Upper lobe of right lung (tissue), 1 donor: ENCODE data around the gene NTM. TPM values are rescaled to one million over a fixed set of nuclear protein-coding genes. Genes with fewer than 3 reads are reported as not detected.

Experiments
- ATAC-seq: fragments of 200-7000 bp; cut with Tn5 transposase; one replicate; pipeline ENCODE4 v1.9.1; 2020; ENCODE audit warnings: mild to moderate bottlenecking, moderate library complexity
- DNase-seq: peaks from one replicate; pipeline ENCODE4 v3.0.0-alpha.2; 2020
- H3K27ac ChIP-seq: fragments of 200-600 bp; one replicate; pipeline ENCODE4 v1.8.0; 2022
- H3K27me3 ChIP-seq: fragments of 200-600 bp; one replicate; pipeline ENCODE4 v1.8.0; 2022; ENCODE audit warnings: mild to moderate bottlenecking
- H3K36me3 ChIP-seq: fragments of 200-600 bp; one replicate; pipeline ENCODE4 v1.8.0; 2022
- H3K4me1 ChIP-seq: fragments of 200-600 bp; one replicate; pipeline ENCODE4 v1.8.0; 2022
- H3K4me3 ChIP-seq: fragments of 200-600 bp; one replicate; pipeline ENCODE4 v1.8.0; 2022; ENCODE audit warnings: mild to moderate bottlenecking
- H3K9me3 ChIP-seq: fragments of 200-600 bp; one replicate; pipeline ENCODE4 v1.8.0; 2022
- intact Hi-C: fragments of 100-400 bp; cut with DNase I; formaldehyde crosslinking; loops from one replicate; pipeline ENCODE4 v1.11.0; 2022
- total RNA-seq: library from RNA; stranded (reverse); fragmentation: NEBNext Ultra II Directional; extraction: Animal tissue kit (Norgen Biotek cat#: 25700); gene quantifications from one replicate; pipeline ENCODE4 v1.2.1, GENCODE V29; 2021
- TF ChIP-seq, protein P1 (sequence below): fragments of 200-600 bp; IDR thresholded peaks from one replicate; pipeline ENCODE4 v1.8.0; 2022; ENCODE audit warnings: antibody characterized with exemption
- donor health status: DM: no; HTN: yes; CAD: no; lungs with severe emphysema.

NTM gene
- total RNA-seq, 1 donor from 2014 or later: 3.7 TPM

DNA sequence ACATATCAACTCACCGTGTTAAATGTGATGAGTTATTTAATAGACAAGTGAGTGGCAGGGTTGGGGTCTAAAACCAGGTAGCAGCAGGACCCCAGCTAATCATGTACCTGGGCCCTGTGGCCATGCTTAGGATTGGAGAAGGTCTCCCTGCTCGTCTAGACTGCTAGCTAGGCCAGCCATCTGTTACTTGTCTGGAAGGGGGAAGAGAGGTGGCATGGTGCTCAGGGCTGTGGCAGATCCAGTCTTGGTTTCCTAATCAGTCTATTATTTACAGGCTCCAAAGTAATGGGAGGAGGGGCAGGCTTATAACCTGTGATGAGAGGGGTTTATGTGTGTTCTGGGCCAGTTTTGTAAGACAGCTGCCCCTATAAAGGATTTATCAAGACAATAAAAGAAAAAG is 105.9 kb downstream of the NTM start:
- H3K27me3 ChIP-seq: peaks cover 6% of the 10 kb centered on the region
- no peaks in the 10 kb centered on the region for H3K9me3 ChIP-seq
- H3K27ac ChIP-seq: no peak overlapping the region
- H3K4me1 ChIP-seq: no peaks in the 10 kb centered on the region
- intact Hi-C loops: no loop called here
- H3K36me3 ChIP-seq: no peaks in the 10 kb centered on the region
- no peak overlapping the region for H3K4me3 ChIP-seq
- DNase-seq (no peak), ATAC-seq (no peak)
- TF ChIP-seq, protein P1, sequence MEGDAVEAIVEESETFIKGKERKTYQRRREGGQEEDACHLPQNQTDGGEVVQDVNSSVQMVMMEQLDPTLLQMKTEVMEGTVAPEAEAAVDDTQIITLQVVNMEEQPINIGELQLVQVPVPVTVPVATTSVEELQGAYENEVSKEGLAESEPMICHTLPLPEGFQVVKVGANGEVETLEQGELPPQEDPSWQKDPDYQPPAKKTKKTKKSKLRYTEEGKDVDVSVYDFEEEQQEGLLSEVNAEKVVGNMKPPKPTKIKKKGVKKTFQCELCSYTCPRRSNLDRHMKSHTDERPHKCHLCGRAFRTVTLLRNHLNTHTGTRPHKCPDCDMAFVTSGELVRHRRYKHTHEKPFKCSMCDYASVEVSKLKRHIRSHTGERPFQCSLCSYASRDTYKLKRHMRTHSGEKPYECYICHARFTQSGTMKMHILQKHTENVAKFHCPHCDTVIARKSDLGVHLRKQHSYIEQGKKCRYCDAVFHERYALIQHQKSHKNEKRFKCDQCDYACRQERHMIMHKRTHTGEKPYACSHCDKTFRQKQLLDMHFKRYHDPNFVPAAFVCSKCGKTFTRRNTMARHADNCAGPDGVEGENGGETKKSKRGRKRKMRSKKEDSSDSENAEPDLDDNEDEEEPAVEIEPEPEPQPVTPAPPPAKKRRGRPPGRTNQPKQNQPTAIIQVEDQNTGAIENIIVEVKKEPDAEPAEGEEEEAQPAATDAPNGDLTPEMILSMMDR: no peak

DNA sequence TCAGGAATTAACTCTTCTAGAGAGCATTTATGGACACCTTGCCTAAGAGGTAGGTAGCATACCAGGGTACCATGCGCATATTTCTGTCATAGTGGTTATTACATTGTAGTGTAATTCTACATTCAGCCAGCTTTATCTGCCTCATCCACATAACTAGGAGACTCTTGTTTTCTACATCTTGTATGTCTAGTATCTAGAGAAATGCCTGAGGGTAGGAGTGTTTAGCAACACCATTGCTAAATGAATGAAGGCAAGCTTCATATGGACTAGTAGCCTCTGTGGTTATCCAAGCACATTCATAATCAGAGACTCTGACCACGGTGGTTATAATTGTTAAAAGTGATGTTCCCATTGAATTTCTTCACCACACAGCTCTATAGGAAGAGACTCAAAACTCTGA is 107.9 kb downstream of the NTM start:
- H3K4me3 ChIP-seq: no peak overlapping the region
- no peak for ATAC-seq
- DNase-seq: no peak
- H3K4me1 ChIP-seq: no peaks in the 10 kb centered on the region
- H3K9me3 ChIP-seq: no peaks in the 10 kb centered on the region
- no peak overlapping the region for H3K27ac ChIP-seq
- intact Hi-C loops: no loop called here
- H3K27me3 ChIP-seq: peaks cover 6% of the 10 kb centered on the region
- TF ChIP-seq, protein P1: no peak
- H3K36me3 ChIP-seq: no peaks in the 10 kb centered on the region

DNA sequence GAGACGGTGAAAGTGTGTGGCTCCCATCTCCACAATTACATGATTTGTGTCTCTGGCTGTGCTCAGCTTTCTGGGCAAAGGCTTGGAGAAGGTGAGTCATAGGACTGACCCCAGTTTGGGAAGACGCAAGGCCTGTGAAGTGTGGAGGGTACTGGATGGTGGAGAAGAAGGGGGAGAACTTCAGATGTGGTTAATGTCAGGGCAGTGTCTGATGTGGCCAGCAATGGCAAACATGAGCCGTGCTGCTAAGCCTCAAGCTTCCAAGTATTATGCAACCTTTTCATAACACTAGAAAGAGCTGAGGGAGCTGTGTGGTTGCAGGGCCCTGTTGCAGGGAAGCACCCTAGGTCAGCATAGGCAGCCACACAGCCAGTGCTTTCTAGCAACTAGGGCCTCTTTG is 110.9 kb downstream of the NTM start:
- Histone ChIP-seq H3K4me1 (no peaks in the 10 kb centered on the region), H3K27me3 (peaks cover 5% of the 10 kb centered on the region), H3K4me3 (no peak overlapping the region), H3K27ac (no peak overlapping the region), H3K36me3 (no peaks in the 10 kb centered on the region), H3K9me3 (no peaks in the 10 kb centered on the region)
- DNase-seq (no peak), ATAC-seq (peak; percentile 33)
- TF ChIP-seq, protein P1: no peak
- intact Hi-C loops: no loop called here

DNA sequence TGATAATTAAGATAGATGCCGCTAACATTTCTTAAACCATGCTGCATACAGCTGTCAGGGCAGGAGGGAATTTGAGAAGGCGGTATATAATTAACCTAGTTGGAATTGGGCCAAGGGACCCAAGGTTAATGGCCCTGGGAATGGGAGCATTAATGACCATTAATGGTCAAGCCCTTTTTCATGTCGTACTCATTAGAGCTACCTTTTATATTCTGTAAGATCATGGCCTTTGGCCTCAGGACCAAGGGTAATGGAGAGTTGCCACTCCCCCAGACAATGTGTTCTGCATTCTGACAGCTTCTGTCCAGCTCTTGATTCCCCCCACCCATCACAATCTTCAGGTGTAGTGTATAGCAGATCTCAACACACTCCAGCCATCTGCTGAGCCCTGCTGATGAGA is 111.6 kb downstream of the NTM start:
- Histone ChIP-seq H3K27me3 (no peaks in the 10 kb centered on the region), H3K9me3 (no peaks in the 10 kb centered on the region), H3K4me3 (no peak overlapping the region), H3K36me3 (no peaks in the 10 kb centered on the region), H3K27ac (no peak overlapping the region), H3K4me1 (no peaks in the 10 kb centered on the region)
- no peak for ATAC-seq
- intact Hi-C loops: no loop called here
- no peak for DNase-seq
- TF ChIP-seq, protein P1: no peak

DNA sequence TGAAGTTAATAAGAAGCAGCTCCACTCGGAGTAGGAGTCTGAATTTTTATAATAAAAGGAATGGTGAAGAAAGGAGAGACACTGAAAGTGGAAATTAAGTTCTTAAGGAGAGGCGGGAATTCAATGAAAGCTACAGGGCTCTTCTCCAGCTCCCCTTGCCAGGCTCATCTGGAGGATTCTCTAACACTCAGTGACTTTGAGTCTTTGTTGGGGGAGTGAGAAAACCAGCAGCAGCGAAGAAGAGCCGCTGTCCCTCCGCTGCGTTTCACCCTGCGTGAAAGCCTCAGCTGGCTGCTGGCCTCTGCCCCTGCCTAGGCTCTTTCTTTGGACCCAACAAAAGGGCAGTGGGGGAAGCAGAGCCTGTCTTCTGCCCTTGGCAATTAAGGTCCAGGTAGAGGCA is 113.0 kb downstream of the NTM start:
- intact Hi-C loops: no loop called here
- ATAC-seq (no peak), DNase-seq (no peak)
- Histone ChIP-seq H3K27ac (no peak overlapping the region), H3K27me3 (no peaks in the 10 kb centered on the region), H3K36me3 (no peaks in the 10 kb centered on the region), H3K4me1 (no peaks in the 10 kb centered on the region), H3K4me3 (no peak overlapping the region), H3K9me3 (no peaks in the 10 kb centered on the region)
- TF ChIP-seq, protein P1: no peak

DNA sequence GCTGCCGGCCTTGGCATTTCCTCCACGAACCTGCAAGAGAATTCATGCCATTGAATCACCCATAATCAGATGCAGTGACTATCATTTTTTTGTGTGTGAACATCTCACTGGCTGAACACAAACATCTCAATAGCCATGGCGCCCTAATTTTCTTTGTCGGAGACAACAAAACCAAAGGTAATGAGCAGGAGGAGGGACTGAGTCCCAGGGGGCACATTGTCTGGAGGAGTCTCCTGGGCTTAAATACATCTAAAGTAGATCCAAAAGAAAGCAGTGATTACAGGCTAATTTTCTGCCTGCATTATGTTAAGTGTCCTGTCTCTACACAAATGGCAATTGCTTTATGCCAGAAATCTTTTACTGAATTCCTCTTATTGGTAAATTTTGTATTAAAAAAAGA is 113.5 kb downstream of the NTM start:
- Histone ChIP-seq H3K9me3 (no peaks in the 10 kb centered on the region), H3K27me3 (no peaks in the 10 kb centered on the region), H3K4me1 (no peaks in the 10 kb centered on the region), H3K4me3 (no peak overlapping the region), H3K27ac (no peak overlapping the region), H3K36me3 (no peaks in the 10 kb centered on the region)
- TF ChIP-seq, protein P1: no peak
- ATAC-seq: no peak
- DNase-seq: no peak
- intact Hi-C loops: no loop called here
